NCI-H345 treated with DMSO at 0.1 percent for 48 hours (cell line): ENCODE measurements around the gene ZNF479.
"Not testable (repeated sequence)": the region's sequence is repeated elsewhere in the genome, so short reads cannot be mapped to it uniquely, and the experiment has no call there.

Experiments
- DNase-seq: peaks from one replicate; lab custom pipeline; 2025; ENCODE audit not compliant: unreplicated experiment; lab: John Stamatoyannopoulos, UW

Gene ZNF479

GRCh38 chr7:57132336-57132735 is at the start of gene ZNF479:
Gene ZNF479, minus strand, starts transcription at chr7:57132436. Its CDS starts 112 bp downstream, at chr7:57132324.
- not testable (repeated sequence) for DNase-seq

GRCh38 chr7:57182031-57182430 is 49.8 kb upstream of the ZNF479 start:
- no peak for DNase-seq

DNA sequence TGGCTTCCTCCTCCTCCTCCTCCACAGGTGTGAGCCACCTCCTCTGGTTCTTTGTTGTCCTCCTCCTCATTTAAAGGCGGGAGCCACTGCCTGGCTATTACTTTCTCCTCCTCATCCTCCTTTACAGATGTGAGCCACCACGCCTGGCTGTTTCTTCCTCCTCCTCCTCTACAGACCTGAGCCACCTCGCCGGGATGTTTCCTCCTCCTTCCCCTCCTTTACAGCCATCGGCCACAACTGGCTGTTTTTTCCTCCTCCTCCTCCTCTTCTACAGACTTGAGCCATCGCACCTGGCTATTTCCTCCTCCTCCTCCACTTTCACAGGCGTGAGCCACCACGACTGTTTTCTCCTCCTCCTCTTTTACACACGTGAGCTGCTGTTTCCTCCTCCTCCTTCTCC is 49.0 kb upstream of the ZNF479 start:
- no peak for DNase-seq

DNA sequence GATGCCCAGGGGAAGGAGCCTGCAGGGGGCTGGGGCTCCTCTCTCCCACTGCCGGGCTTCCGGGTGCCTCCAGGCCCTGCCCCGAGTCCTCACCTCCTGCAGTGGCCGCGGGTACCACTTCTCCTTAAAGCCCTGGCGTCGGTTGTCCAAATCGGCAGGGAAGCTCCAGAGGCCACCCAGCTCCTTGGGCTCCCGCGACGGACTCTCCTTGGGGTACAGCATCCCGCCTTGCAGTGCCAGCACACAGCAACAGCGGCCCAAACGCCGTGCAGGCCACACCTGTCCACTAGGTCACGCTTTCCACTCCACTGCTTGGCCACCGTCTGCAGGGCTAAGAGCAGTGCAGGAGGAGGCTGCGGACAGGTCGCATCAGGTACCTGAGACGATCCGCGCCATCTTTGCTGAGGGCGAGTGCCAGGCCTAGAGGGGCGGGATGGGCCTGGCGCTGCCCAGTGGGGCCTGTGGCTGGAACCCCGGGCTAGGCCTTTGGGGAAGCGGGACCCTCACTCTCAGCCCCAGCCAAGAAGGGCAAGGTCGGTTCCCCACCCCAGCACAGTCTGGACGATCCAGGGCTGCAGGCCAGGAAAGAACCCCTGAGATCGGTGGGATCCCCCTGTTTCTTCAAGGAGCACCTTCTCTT is 47.7 kb upstream of the ZNF479 start:
- DNase-seq = no peak

- no peak for DNase-seq
Observed at GRCh38 chr7:57178768-57179139, 46.5 kb upstream of the ZNF479 start.

DNA sequence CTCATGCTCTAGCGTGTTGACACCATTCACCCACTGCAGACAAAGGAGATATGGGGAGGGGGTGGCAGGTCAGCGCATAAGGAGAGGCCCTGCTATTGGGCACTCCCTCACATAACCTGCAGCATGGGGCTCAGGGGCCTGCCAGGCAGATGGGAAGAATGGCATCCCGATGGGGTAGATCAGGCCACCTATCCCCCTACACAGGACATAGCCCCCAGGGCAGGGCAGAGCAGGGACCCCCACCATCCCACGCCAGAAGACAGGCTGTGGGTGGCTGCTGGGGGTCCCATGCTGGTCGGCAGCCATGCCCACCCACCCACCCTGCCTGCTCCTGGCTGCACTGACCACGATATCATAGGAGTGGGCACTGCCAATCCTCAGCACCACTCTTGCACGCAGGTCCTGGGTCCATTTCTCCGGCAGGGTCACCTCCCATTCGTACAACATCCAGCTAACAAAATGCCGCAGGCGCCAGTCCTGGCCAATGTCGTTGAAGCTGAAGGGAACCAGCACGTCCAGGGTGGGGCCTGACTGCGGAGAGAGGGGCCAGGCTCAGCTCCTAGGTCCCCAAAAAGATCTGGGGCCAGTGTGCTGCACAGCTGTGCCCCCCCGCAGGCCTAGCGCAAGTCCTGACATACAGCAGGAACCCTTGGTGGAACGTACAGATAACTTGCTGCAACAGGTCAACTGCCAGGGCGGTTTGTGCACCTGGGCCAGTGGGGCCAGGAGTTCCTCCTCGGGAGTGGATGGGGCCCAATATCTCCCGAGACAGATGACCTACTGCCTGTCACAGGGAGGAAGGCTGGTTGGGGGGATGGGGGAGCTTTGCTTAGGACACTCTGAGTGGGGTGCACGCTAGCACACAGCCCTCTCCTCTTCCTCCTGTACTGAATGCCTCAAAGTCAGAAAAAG is 45.9 kb upstream of the ZNF479 start:
- DNase-seq = no peak

- no peak for DNase-seq
Observed at GRCh38 chr7:57176928-57177635, 44.8 kb upstream of the ZNF479 start.

- DNase-seq = no peak
Observed at GRCh38 chr7:57165285-57165899, 33.2 kb upstream of the ZNF479 start.

- not testable (repeated sequence) for DNase-seq
Observed at GRCh38 chr7:57120123-57120784, 12.0 kb downstream of the ZNF479 start.
